GM21619 (cell line): ENCODE measurements around the gene TTC1.
"Not testable (repeated sequence)": the region's sequence is repeated elsewhere in the genome, so short reads cannot be mapped to it uniquely, and the experiment has no call there.

ENCODE experiments used
- ATAC-seq: cut with Tn5 transposase; IDR thresholded peaks from one replicate; pipeline ENCODE4 v1.9.1; 2021; ENCODE audit not compliant: unreplicated experiment

Gene TTC1

GRCh38 chr5:160039810-160040470 is 31.0 kb downstream of the TTC1 start:
- ATAC-seq = no peak

GRCh38 chr5:160040471-160040835 is 31.5 kb downstream of the TTC1 start:
- no peak for ATAC-seq

- no peak for ATAC-seq
Observed at GRCh38 chr5:160042671-160043070, 33.7 kb downstream of the TTC1 start.

- no peak for ATAC-seq
Observed at GRCh38 chr5:160044391-160044804, 35.5 kb downstream of the TTC1 start.

GRCh38 chr5:160044967-160045366 is 36.0 kb downstream of the TTC1 start:
- no peak for ATAC-seq

- no peak for ATAC-seq
Observed at GRCh38 chr5:160047423-160047822, 38.5 kb downstream of the TTC1 start.

- ATAC-seq = no peak
Observed at GRCh38 chr5:160048131-160048530, 39.2 kb downstream of the TTC1 start.

GRCh38 chr5:160049099-160049498 is 40.2 kb downstream of the TTC1 start:
- no peak for ATAC-seq

GRCh38 chr5:160054047-160054446 is 45.1 kb downstream of the TTC1 start:
- no peak for ATAC-seq

GRCh38 chr5:160054831-160055230 is 45.9 kb downstream of the TTC1 start:
- ATAC-seq = no peak

GRCh38 chr5:160057256-160057655 is 48.3 kb downstream of the TTC1 start:
- no peak for ATAC-seq

GRCh38 chr5:160060001-160060400 is 51.1 kb downstream of the TTC1 start:
- ATAC-seq = no peak

- ATAC-seq = no peak
Observed at GRCh38 chr5:160061770-160062169, 52.8 kb downstream of the TTC1 start.

- no peak for ATAC-seq
Observed at GRCh38 chr5:160064417-160064810, 55.5 kb downstream of the TTC1 start.

GRCh38 chr5:160064995-160065614 is 56.2 kb downstream of the TTC1 start:
- ATAC-seq = no peak

- not testable (repeated sequence) for ATAC-seq
Observed at GRCh38 chr5:160069120-160069519, 60.2 kb downstream of the TTC1 start.

- no peak for ATAC-seq
Observed at GRCh38 chr5:160071516-160071915, 62.6 kb downstream of the TTC1 start.

- no peak for ATAC-seq
Observed at GRCh38 chr5:160071916-160072315, 63.0 kb downstream of the TTC1 start.

GRCh38 chr5:160075073-160075472 is 66.1 kb downstream of the TTC1 start:
- ATAC-seq = no peak

GRCh38 chr5:160076997-160077396 is 68.1 kb downstream of the TTC1 start:
- ATAC-seq = no peak

GRCh38 chr5:160079753-160080152 is 70.8 kb downstream of the TTC1 start:
- ATAC-seq = no peak

- no peak for ATAC-seq
Observed at GRCh38 chr5:160081495-160081894, 72.6 kb downstream of the TTC1 start.
